GM18505 (cell line): ENCODE results near the gene RABGEF1.
"Not testable (repeated sequence)": the region's sequence is repeated elsewhere in the genome, so short reads cannot be mapped to it uniquely, and the experiment has no call there.

Source experiments
- ATAC-seq: cut with Tn5 transposase; IDR thresholded peaks from one replicate; pipeline ENCODE4 v1.9.1; 2021; ENCODE audit not compliant: unreplicated experiment
- POLR2A ChIP-seq: IDR thresholded peaks from 4 replicates; pipeline ENCODE4 v1.6.1; 2011; ENCODE audit warnings: borderline replicate concordance; ENCODE audit not compliant: insufficient read depth, insufficient read length; ENCODE audit errors: extremely low read depth

RABGEF1 gene

GRCh38 chr7:66740302-66740979 lies at the start of gene RABGEF1:
RABGEF1 (plus strand) TSS chr7:66740733; CDS start chr7:66771900, 31,167 bp downstream.
- ATAC-seq: peak; percentile 85

GRCh38 chr7:66693331-66693730 lies 47.2 kb upstream of the RABGEF1 start:
- no peak for ATAC-seq
- no peak for TF ChIP-seq POLR2A

More at GRCh38 chr7:66740302-66740979, at the start of gene RABGEF1:
- peak; percentile 87 for TF ChIP-seq POLR2A

GRCh38 chr7:66694286-66694685 lies 46.2 kb upstream of the RABGEF1 start:
- no peak for ATAC-seq
- TF ChIP-seq POLR2A: no peak

GRCh38 chr7:66695417-66695816 lies 45.1 kb upstream of the RABGEF1 start:
- not testable (repeated sequence) for ATAC-seq

- ATAC-seq: not testable (repeated sequence)
Observed at GRCh38 chr7:66696134-66696533, 44.4 kb upstream of the RABGEF1 start.

- no peak for ATAC-seq
- TF ChIP-seq POLR2A: no peak
Observed at GRCh38 chr7:66696774-66697191, 43.8 kb upstream of the RABGEF1 start.

- TF ChIP-seq POLR2A: no peak
- ATAC-seq: no peak
Observed at GRCh38 chr7:66697449-66698438, 42.8 kb upstream of the RABGEF1 start.

GRCh38 chr7:66698652-66699205 lies 41.8 kb upstream of the RABGEF1 start:
- ATAC-seq: no peak
- TF ChIP-seq POLR2A: no peak

GRCh38 chr7:66699998-66700397 lies 40.5 kb upstream of the RABGEF1 start:
- TF ChIP-seq POLR2A: no peak
- no peak for ATAC-seq

GRCh38 chr7:66700633-66701131 lies 39.9 kb upstream of the RABGEF1 start:
- ATAC-seq: no peak

GRCh38 chr7:66707825-66708224 lies 32.7 kb upstream of the RABGEF1 start:
- no peak for ATAC-seq
- no peak for TF ChIP-seq POLR2A

More at GRCh38 chr7:66700633-66701131, 39.9 kb upstream of the RABGEF1 start:
- TF ChIP-seq POLR2A: no peak

GRCh38 chr7:66710752-66711151 lies 29.8 kb upstream of the RABGEF1 start:
- ATAC-seq: not testable (repeated sequence)

- no peak for TF ChIP-seq POLR2A
- no peak for ATAC-seq
Observed at GRCh38 chr7:66713687-66714086, 26.8 kb upstream of the RABGEF1 start.

GRCh38 chr7:66716634-66717033 lies 23.9 kb upstream of the RABGEF1 start:
- not testable (repeated sequence) for ATAC-seq
